ENCODE results near the gene YWHAQ. TPM values are rescaled to one million over a fixed set of nuclear protein-coding genes. Genes with fewer than 3 reads are reported as not detected.

Gene YWHAQ
- total RNA-seq, 4 donors from 2014 or later, result 223 to 239 (median 230) TPM

Small RNA genes within 50 kb of the gene (small RNA-seq; reads per million reads assigned to genes)
- gene RF00019, result 0 reads per million in 3 donors

Other genes with a start within 250 kb of the YWHAQ start
- 10 to 100 TPM; 59.6 to 91.4 (median 66.1) TPM for gene ITGB1BP1, start 207.5 kb downstream of the YWHAQ start, total RNA-seq
- gene CPSF3, start 207.3 kb downstream of the YWHAQ start, total RNA-seq, result 10 to 100 TPM; 18.3 to 22.8 (median 20.7) TPM
- gene IAH1, start 156.4 kb downstream of the YWHAQ start, total RNA-seq, result 100 to 1,000 TPM in 1 of 4 donors, 10 to 100 TPM in 3; 53.0 to 101 (median 66.8) TPM
- 10 to 100 TPM; 12.9 to 17.7 (median 14.9) TPM for gene ADAM17, start 75.2 kb downstream of the YWHAQ start, total RNA-seq
- 10 to 100 TPM in 1 of 4 donors, 1 to 10 TPM in 3; 7.1 to 10.1 (median 8.0) TPM for gene TAF1B, start 212.5 kb upstream of the YWHAQ start, total RNA-seq